Hematopoietic multipotent progenitor cell treated with erythropoietin and hydrocortisone succinate and interleukin-3 and kit ligand, for 4 days (in vitro differentiated cells): ENCODE measurements around the gene CCDC154.

Experiments
- DNase-seq: peaks from one replicate; pipeline ENCODE4 v3.0.0-alpha.2; 2015

CCDC154 gene

GRCh38 chr16:1414532-1415260, 29.7 kb downstream of the CCDC154 start, which contains the start of gene UNKL:
Gene UNKL (minus strand): TSS chr16:1414704. CDS start chr16:1414691, 13 bp downstream.
- peak; percentile 81 for DNase-seq

- peak; percentile 85 for DNase-seq
These were observed 30.4 kb downstream of the CCDC154 start for GRCh38 chr16:1413684-1414531.

GRCh38 chr16:1412847-1413246, 31.5 kb downstream of the CCDC154 start:
- no peak for DNase-seq

- DNase-seq = peak; percentile 96
These were observed 36.1 kb downstream of the CCDC154 start for GRCh38 chr16:1408171-1408837.

GRCh38 chr16:1407753-1408152, 36.6 kb downstream of the CCDC154 start:
- DNase-seq = no peak

GRCh38 chr16:1403733-1404132, 40.6 kb downstream of the CCDC154 start:
- no peak for DNase-seq

GRCh38 chr16:1403036-1403435, 41.3 kb downstream of the CCDC154 start:
- DNase-seq = no peak

GRCh38 chr16:1401758-1402154, 42.6 kb downstream of the CCDC154 start:
- DNase-seq = no peak

- no peak for DNase-seq
These were observed 43.1 kb downstream of the CCDC154 start for GRCh38 chr16:1401061-1401757.

- DNase-seq = no peak
These were observed 45.4 kb downstream of the CCDC154 start for GRCh38 chr16:1398826-1399581.

GRCh38 chr16:1398351-1398750, 46.0 kb downstream of the CCDC154 start:
- no peak for DNase-seq

- DNase-seq = no peak
These were observed 46.6 kb downstream of the CCDC154 start for GRCh38 chr16:1397779-1398178.

- no peak for DNase-seq
These were observed 48.8 kb downstream of the CCDC154 start for GRCh38 chr16:1395444-1396031.

- no peak for DNase-seq
These were observed 49.9 kb downstream of the CCDC154 start for GRCh38 chr16:1394367-1394951.

- no peak for DNase-seq
These were observed 50.7 kb downstream of the CCDC154 start for GRCh38 chr16:1393613-1394176.

- DNase-seq = no peak
These were observed 51.5 kb downstream of the CCDC154 start for GRCh38 chr16:1392826-1393225.

GRCh38 chr16:1390239-1390779, 54.0 kb downstream of the CCDC154 start:
- no peak for DNase-seq

GRCh38 chr16:1389762-1390161, 54.6 kb downstream of the CCDC154 start:
- no peak for DNase-seq

GRCh38 chr16:1387331-1387730, 57.0 kb downstream of the CCDC154 start:
- no peak for DNase-seq

GRCh38 chr16:1385232-1385631, 59.1 kb downstream of the CCDC154 start:
- DNase-seq = no peak
